SJCRH30 (cell line): ENCODE data around the gene INAVA. TPM values are rescaled to one million over a fixed set of nuclear protein-coding genes. Genes with fewer than 3 reads are reported as not detected.

ENCODE experiments used
- total RNA-seq: library from RNA; depleted of rRNA; stranded (reverse); fragments of >200 nt; shearing (Covaris generic); gene quantifications from 2 replicates; pipeline ENCODE4 v1.2.3, GENCODE V29; 2014; rRNA removed

The INAVA gene
- total RNA-seq, 1 experiment from 2014 or later: 16.1 TPM

Other genes starting within 250 kb of the INAVA start
- 9.6 and 11.2 TPM in 2 replicates for gene DDX59, start 225.0 kb upstream of the INAVA start, total RNA-seq
- 18.7 and 23.5 TPM in 2 replicates for gene CAMSAP2, start 156.0 kb upstream of the INAVA start, total RNA-seq
- not detected in 2 replicates for gene GPR25, start 21.9 kb upstream of the INAVA start, total RNA-seq
- gene KIF21B, start 128.8 kb downstream of the INAVA start, total RNA-seq: 0.61 and 0.66 TPM in 2 replicates
- 0.15 and 0.24 TPM in 2 replicates for gene CACNA1S, start 217.5 kb downstream of the INAVA start, total RNA-seq
- not detected in 2 replicates for gene ASCL5, start 232.3 kb downstream of the INAVA start, total RNA-seq